ENCODE data around the gene CDKAL1. TPM values are rescaled to one million over a fixed set of nuclear protein-coding genes. Genes with fewer than 3 reads are reported as not detected.
"Not testable (repeated sequence)": the region's sequence is repeated elsewhere in the genome, so short reads cannot be mapped to it uniquely, and the experiment has no call there.

The CDKAL1 gene
- total RNA-seq, 5 donors from 2014 or later (not counting 1 experiment from before 2014, with no cell fraction given) = 18.8 to 29.9 (median 20.5) TPM

DNA sequence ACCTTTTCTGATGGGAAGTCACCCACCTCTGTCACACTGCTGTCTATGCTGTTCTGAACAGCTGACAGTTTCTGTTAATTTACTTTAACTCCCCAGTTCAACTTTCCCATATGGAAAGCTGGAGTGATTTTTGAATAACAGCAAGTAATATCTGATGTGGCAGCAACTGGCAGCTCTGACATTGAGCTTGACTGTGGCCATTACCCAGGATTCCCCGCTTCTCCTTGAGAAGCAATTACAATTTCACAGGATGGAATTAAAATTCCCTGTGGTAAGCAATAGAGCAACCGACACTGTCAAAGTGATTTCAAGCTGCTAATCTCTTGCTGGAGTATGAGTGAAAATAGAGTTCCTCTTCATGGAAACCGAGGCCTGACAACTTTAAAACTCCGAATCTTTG lies 711.2 kb downstream of the CDKAL1 start:
- H3K4me3 Mint-ChIP-seq = no peak overlapping the region
- no peaks in the 10 kb centered on the region for H3K4me1 Mint-ChIP-seq
- no peak overlapping the region for H3K27ac Mint-ChIP-seq
- H3K36me3 Mint-ChIP-seq = no peaks in the 10 kb centered on the region
- ATAC-seq (replicated peaks in 1 of 4) = no peak
- Histone ChIP-seq H3K4me3 (ENCODE audit: control insufficient read depth in 1 of 2, extremely low read depth in 1 of 2, low read length in 1 of 2) (no peak overlapping the region), H3K9me3 (no peaks in the 10 kb centered on the region), H3K36me3 (ENCODE audit: control insufficient read depth in 2 of 2, extremely low read depth in 1 of 2, insufficient read depth in 1 of 2, low read length in 1 of 2) (no peaks in the 10 kb centered on the region), H3K27me3 (replicated peaks in 1 of 2; ENCODE audit: control insufficient read depth in 2 of 2, extremely low read depth in 1 of 2, insufficient read depth in 2 of 2, low read length in 1 of 2) (no peaks in the 10 kb centered on the region), H3K4me1 (ENCODE audit: control insufficient read depth in 1 of 2, extremely low read depth in 1 of 2, insufficient read depth in 2 of 2, low read length in 2 of 2) (no peaks in the 10 kb centered on the region), H3K27ac (ENCODE audit: low read length) (no peak overlapping the region)
- DNase-seq = no peak
- POLR2A ChIA-PET = no interaction called here
- CTCF ChIA-PET = no interaction called here
- peaks cover 2 to 10% (median 2%) of the 10 kb centered on the region in 3 donors for H3K9me3 Mint-ChIP-seq
- WGBS (ENCODE audit: insufficient coverage) = 100% methylated on average over 2 of the region's 4 CpGs
- no peaks in the 10 kb centered on the region for H3K27me3 Mint-ChIP-seq

DNA sequence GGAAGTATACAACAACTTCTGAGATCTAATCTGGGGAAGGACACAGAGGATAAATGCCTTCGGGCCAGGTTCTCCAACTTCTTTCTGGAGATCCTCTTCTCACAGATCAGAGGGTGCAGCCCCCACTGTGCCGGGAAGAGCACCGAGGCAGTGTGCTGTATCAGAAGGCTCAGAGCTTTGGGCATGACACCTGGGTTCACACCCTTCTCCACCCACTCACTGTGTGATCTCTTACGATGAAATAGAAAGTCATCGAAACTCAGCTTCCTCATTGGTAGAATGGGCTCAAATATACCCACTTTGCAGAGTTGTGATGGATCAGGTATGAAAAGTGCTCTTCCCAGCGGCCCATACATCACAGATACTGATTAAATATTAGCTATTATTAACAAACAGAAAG lies 711.8 kb downstream of the CDKAL1 start:
- 80% methylated on average over 2 of the region's 6 CpGs for WGBS (ENCODE audit: insufficient coverage)
- no peak for ATAC-seq (replicated peaks in 1 of 4)
- CTCF ChIA-PET = no interaction called here

GRCh38 chr6:21254460-21254859 lies 720.2 kb downstream of the CDKAL1 start:
- H3K9me3 ChIP-seq; H3K27ac ChIP-seq (ENCODE audit: low read length); ATAC-seq (replicated peaks in 1 of 4); H3K4me3 ChIP-seq (ENCODE audit: control insufficient read depth in 1 of 2, extremely low read depth in 1 of 2, low read length in 1 of 2); H3K27ac Mint-ChIP-seq; H3K36me3 ChIP-seq (ENCODE audit: control insufficient read depth in 2 of 2, extremely low read depth in 1 of 2, insufficient read depth in 1 of 2, low read length in 1 of 2); H3K36me3 Mint-ChIP-seq; H3K4me3 Mint-ChIP-seq; H3K4me1 ChIP-seq (ENCODE audit: control insufficient read depth in 1 of 2, extremely low read depth in 1 of 2, insufficient read depth in 2 of 2, low read length in 2 of 2); CTCF ChIA-PET; DNase-seq; POLR2A ChIA-PET; H3K4me1 Mint-ChIP-seq; H3K27me3 ChIP-seq (replicated peaks in 1 of 2; ENCODE audit: control insufficient read depth in 2 of 2, extremely low read depth in 1 of 2, insufficient read depth in 2 of 2, low read length in 1 of 2); H3K27me3 Mint-ChIP-seq: not testable (repeated sequence)
- peaks cover 3 to 12% (median 6%) of the 10 kb centered on the region in 3 donors for H3K9me3 Mint-ChIP-seq

More for the DNA sequence above, 711.8 kb downstream of the CDKAL1 start:
- Mint-ChIP-seq H3K4me3 (no peak overlapping the region), H3K4me1 (no peaks in the 10 kb centered on the region), H3K9me3 (peaks cover 0 to 8% (median 0%) of the 10 kb centered on the region in 3 donors), H3K27me3 (no peaks in the 10 kb centered on the region), H3K27ac (no peak overlapping the region), H3K36me3 (no peaks in the 10 kb centered on the region)
- Histone ChIP-seq H3K27me3 (replicated peaks in 1 of 2; ENCODE audit: control insufficient read depth in 2 of 2, extremely low read depth in 1 of 2, insufficient read depth in 2 of 2, low read length in 1 of 2) (no peaks in the 10 kb centered on the region), H3K4me1 (ENCODE audit: control insufficient read depth in 1 of 2, extremely low read depth in 1 of 2, insufficient read depth in 2 of 2, low read length in 2 of 2) (no peaks in the 10 kb centered on the region), H3K36me3 (ENCODE audit: control insufficient read depth in 2 of 2, extremely low read depth in 1 of 2, insufficient read depth in 1 of 2, low read length in 1 of 2) (no peaks in the 10 kb centered on the region), H3K4me3 (ENCODE audit: control insufficient read depth in 1 of 2, extremely low read depth in 1 of 2, low read length in 1 of 2) (no peak overlapping the region), H3K27ac (ENCODE audit: low read length) (no peak overlapping the region), H3K9me3 (no peaks in the 10 kb centered on the region)
- POLR2A ChIA-PET = no interaction called here
- no peak for DNase-seq

GRCh38 chr6:21256197-21256596 lies 721.9 kb downstream of the CDKAL1 start:
- no peaks in the 10 kb centered on the region for H3K4me1 ChIP-seq (ENCODE audit: control insufficient read depth in 1 of 2, extremely low read depth in 1 of 2, insufficient read depth in 2 of 2, low read length in 2 of 2)
- H3K27ac Mint-ChIP-seq = no peak overlapping the region
- H3K36me3 ChIP-seq (ENCODE audit: control insufficient read depth in 2 of 2, extremely low read depth in 1 of 2, insufficient read depth in 1 of 2, low read length in 1 of 2) = no peaks in the 10 kb centered on the region
- H3K27me3 Mint-ChIP-seq = peaks cover 4% of the 10 kb centered on the region in 2 donors
- H3K4me3 Mint-ChIP-seq = no peak overlapping the region
- H3K36me3 Mint-ChIP-seq = no peaks in the 10 kb centered on the region
- no peaks in the 10 kb centered on the region for H3K9me3 ChIP-seq
- H3K9me3 Mint-ChIP-seq = peaks cover 3 to 12% (median 6%) of the 10 kb centered on the region in 3 donors
- no peaks in the 10 kb centered on the region for H3K4me1 Mint-ChIP-seq
- CTCF ChIA-PET = no interaction called here
- DNase-seq (no peak), ATAC-seq (replicated peaks in 1 of 4) (no peak)
- WGBS (ENCODE audit: insufficient coverage) = no CpG with 5 or more reads among the region's 3 CpGs
- H3K4me3 ChIP-seq (ENCODE audit: control insufficient read depth in 1 of 2, extremely low read depth in 1 of 2, low read length in 1 of 2) = no peak overlapping the region
- POLR2A ChIA-PET = no interaction called here
- H3K27me3 ChIP-seq (replicated peaks in 1 of 2; ENCODE audit: control insufficient read depth in 2 of 2, extremely low read depth in 1 of 2, insufficient read depth in 2 of 2, low read length in 1 of 2) = peaks cover 0 to 6% of the 10 kb centered on the region in 2 experiments
- no peak overlapping the region for H3K27ac ChIP-seq (ENCODE audit: low read length)

- Mint-ChIP-seq H3K4me1 (no peaks in the 10 kb centered on the region), H3K27me3 (peaks cover 4% of the 10 kb centered on the region in 2 donors), H3K27ac (no peak overlapping the region), H3K4me3 (no peak overlapping the region), H3K9me3 (peaks cover 3 to 11% (median 6%) of the 10 kb centered on the region in 3 donors), H3K36me3 (no peaks in the 10 kb centered on the region)
- POLR2A ChIA-PET = no interaction called here
- Histone ChIP-seq H3K36me3 (ENCODE audit: control insufficient read depth in 2 of 2, extremely low read depth in 1 of 2, insufficient read depth in 1 of 2, low read length in 1 of 2) (no peaks in the 10 kb centered on the region), H3K9me3 (no peaks in the 10 kb centered on the region), H3K4me1 (ENCODE audit: control insufficient read depth in 1 of 2, extremely low read depth in 1 of 2, insufficient read depth in 2 of 2, low read length in 2 of 2) (no peaks in the 10 kb centered on the region), H3K27ac (ENCODE audit: low read length) (no peak overlapping the region), H3K27me3 (replicated peaks in 1 of 2; ENCODE audit: control insufficient read depth in 2 of 2, extremely low read depth in 1 of 2, insufficient read depth in 2 of 2, low read length in 1 of 2) (peaks cover 0 to 6% of the 10 kb centered on the region in 2 experiments), H3K4me3 (ENCODE audit: control insufficient read depth in 1 of 2, extremely low read depth in 1 of 2, low read length in 1 of 2) (no peak overlapping the region)
- WGBS (ENCODE audit: insufficient coverage) = no CpG with 5 or more reads among the region's 2 CpGs
- DNase-seq (no peak), ATAC-seq (replicated peaks in 1 of 4) (no peak)
- CTCF ChIA-PET = no interaction called here
Observed at GRCh38 chr6:21257125-21257524, 722.9 kb downstream of the CDKAL1 start.

DNA sequence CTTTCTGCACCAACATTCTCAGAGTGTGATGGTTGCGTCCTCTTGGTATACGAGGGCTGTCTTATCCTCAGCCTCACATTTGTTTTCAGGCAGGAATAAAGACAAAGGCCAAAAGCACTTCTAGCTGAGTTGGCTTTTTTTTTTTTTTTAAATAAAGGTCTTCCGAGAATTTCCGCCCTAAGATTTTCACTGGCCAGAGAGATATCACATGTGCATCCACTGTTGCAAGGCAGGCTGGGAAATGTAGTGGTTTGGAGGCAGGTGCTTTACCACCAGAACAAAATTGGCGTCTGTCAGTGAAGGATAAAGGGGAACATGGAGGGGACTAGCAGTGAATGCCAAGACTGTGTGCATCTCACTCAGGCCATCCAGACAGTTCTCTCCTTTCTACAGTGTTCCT lies 724.4 kb downstream of the CDKAL1 start:
- Histone ChIP-seq H3K27me3 (replicated peaks in 1 of 2; ENCODE audit: control insufficient read depth in 2 of 2, extremely low read depth in 1 of 2, insufficient read depth in 2 of 2, low read length in 1 of 2) (peaks cover 0 to 9% of the 10 kb centered on the region in 2 experiments), H3K36me3 (ENCODE audit: control insufficient read depth in 2 of 2, extremely low read depth in 1 of 2, insufficient read depth in 1 of 2, low read length in 1 of 2) (no peaks in the 10 kb centered on the region), H3K4me3 (ENCODE audit: control insufficient read depth in 1 of 2, extremely low read depth in 1 of 2, low read length in 1 of 2) (no peak overlapping the region), H3K27ac (ENCODE audit: low read length) (no peak overlapping the region), H3K9me3 (no peaks in the 10 kb centered on the region), H3K4me1 (ENCODE audit: control insufficient read depth in 1 of 2, extremely low read depth in 1 of 2, insufficient read depth in 2 of 2, low read length in 2 of 2) (no peaks in the 10 kb centered on the region)
- DNase-seq (no peak), ATAC-seq (replicated peaks in 1 of 4) (no peak)
- H3K4me1 Mint-ChIP-seq = no peaks in the 10 kb centered on the region
- H3K27ac Mint-ChIP-seq = no peak overlapping the region
- 93% methylated on average over 2 of the region's 5 CpGs for WGBS (ENCODE audit: insufficient coverage)
- POLR2A ChIA-PET = no interaction called here
- peaks cover 0 to 5% (median 2%) of the 10 kb centered on the region in 3 donors for H3K9me3 Mint-ChIP-seq
- no peak overlapping the region for H3K4me3 Mint-ChIP-seq
- no peaks in the 10 kb centered on the region for H3K36me3 Mint-ChIP-seq
- CTCF ChIA-PET = interaction anchor here in 1 of 2 donors (0.6 kb wide), 1 partner anchor 17 kb away, joined by 3 read pairs; no protein-coding TSS in a partner anchor
- H3K27me3 Mint-ChIP-seq = peaks cover 4 to 10% of the 10 kb centered on the region in 2 donors

DNA sequence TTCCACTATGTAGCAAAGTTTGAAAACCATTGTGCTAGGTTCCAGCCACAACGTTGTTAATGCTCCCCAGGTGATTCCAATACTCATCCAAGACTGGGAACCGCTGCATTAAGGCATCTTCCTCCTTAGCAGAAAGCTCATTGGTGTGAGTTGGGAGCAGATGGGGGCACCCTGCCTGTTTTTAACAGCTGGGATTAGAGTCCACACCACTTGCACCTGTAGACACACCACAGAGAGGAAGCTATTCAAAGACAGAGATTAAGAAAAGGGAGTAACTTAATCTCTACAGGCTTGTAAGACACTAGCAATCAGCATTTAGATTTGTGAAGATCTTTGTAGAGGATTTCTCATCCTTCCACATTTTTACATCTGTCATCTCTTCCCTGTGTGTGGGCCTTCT lies 725.4 kb downstream of the CDKAL1 start:
- Mint-ChIP-seq H3K27me3 (peaks cover 4 to 10% of the 10 kb centered on the region in 2 donors), H3K27ac (no peak overlapping the region), H3K36me3 (no peaks in the 10 kb centered on the region), H3K9me3 (peaks cover 0 to under 1% (median 0%) of the 10 kb centered on the region in 3 donors), H3K4me3 (no peak overlapping the region), H3K4me1 (no peaks in the 10 kb centered on the region)
- CTCF ChIA-PET = no interaction called here
- no peaks in the 10 kb centered on the region for H3K4me1 ChIP-seq (ENCODE audit: control insufficient read depth in 1 of 2, extremely low read depth in 1 of 2, insufficient read depth in 2 of 2, low read length in 2 of 2)
- no peak for ATAC-seq (replicated peaks in 1 of 4)
- no peak overlapping the region for H3K27ac ChIP-seq (ENCODE audit: low read length)
- no CpG with 5 or more reads among the region's 2 CpGs for WGBS (ENCODE audit: insufficient coverage)
- peaks cover 0 to 13% of the 10 kb centered on the region in 2 experiments for H3K27me3 ChIP-seq (replicated peaks in 1 of 2; ENCODE audit: control insufficient read depth in 2 of 2, extremely low read depth in 1 of 2, insufficient read depth in 2 of 2, low read length in 1 of 2)
- no peaks in the 10 kb centered on the region for H3K9me3 ChIP-seq
- no peak overlapping the region for H3K4me3 ChIP-seq (ENCODE audit: control insufficient read depth in 1 of 2, extremely low read depth in 1 of 2, low read length in 1 of 2)
- DNase-seq = no peak
- POLR2A ChIA-PET = no interaction called here
- H3K36me3 ChIP-seq (ENCODE audit: control insufficient read depth in 2 of 2, extremely low read depth in 1 of 2, insufficient read depth in 1 of 2, low read length in 1 of 2) = no peaks in the 10 kb centered on the region

Measured in T-cell (primary cell).